GM12875 (cell line): ENCODE data around the gene MEGF11.

Experiments
- H3K4me3 ChIP-seq: one replicate; pipeline ENCODE4 v1.5.1; 2011; ENCODE audit warnings: low read depth, low read length, control low read depth
- CTCF ChIP-seq: IDR thresholded peaks from 2 replicates; pipeline ENCODE4 v1.5.1; 2011; ENCODE audit warnings: low read depth, mild to moderate bottlenecking, control low read depth, inconsistent platforms, low read length, moderate library complexity, borderline replicate concordance; ENCODE audit not compliant: insufficient read depth

The MEGF11 gene

DNA sequence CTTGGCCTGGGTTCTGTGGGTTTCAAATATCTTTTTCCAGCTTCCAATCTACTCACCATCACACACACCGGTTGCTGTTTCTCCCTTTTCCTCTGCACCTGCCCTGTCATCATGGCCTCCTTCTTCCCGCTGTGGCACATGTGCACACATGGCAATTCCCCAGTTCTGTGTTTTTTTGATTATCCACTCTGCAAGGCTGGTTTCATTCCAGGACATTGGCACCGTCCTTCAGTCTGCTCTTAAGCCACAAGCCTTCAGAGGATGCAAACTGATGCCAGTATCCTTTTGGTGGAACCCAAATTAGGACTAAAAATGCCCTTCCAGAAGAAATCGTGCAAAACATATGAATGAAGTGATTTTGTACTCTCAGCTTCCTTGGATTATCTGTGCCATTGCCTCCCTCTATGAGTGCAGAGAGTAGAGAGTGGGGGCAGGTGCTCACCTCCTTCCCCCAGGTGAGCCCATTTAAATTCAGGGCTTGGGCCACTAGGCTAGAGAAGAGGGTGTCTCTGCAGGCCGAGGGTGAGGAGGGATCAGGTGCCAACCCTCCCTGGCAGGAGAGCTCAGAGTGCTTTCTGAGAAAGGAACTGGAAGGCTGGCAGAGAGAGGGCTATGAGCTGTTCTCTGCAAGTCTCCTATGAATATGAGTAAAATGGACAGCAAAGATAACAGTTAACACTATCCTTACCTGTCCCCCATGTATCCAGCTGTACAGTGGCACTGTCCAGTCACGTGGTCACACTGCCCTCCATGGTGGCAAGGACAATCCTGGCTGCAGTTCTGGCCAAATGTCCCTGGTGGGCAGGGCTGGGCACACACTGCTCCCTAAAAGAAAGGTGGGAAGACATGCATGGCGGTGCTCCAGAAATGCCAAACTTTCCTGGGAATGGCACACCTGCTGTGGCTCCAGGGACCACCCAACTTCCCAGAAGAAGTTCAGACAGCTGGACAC lies 283.4 kb downstream of the MEGF11 start:
- TF ChIP-seq CTCF, result no peak
- H3K4me3 ChIP-seq, result no peak overlapping the region

GRCh38 chr15:65968511-65968910 lies 285.0 kb downstream of the MEGF11 start:
- H3K4me3 ChIP-seq, result no peak overlapping the region
- TF ChIP-seq CTCF, result no peak

DNA sequence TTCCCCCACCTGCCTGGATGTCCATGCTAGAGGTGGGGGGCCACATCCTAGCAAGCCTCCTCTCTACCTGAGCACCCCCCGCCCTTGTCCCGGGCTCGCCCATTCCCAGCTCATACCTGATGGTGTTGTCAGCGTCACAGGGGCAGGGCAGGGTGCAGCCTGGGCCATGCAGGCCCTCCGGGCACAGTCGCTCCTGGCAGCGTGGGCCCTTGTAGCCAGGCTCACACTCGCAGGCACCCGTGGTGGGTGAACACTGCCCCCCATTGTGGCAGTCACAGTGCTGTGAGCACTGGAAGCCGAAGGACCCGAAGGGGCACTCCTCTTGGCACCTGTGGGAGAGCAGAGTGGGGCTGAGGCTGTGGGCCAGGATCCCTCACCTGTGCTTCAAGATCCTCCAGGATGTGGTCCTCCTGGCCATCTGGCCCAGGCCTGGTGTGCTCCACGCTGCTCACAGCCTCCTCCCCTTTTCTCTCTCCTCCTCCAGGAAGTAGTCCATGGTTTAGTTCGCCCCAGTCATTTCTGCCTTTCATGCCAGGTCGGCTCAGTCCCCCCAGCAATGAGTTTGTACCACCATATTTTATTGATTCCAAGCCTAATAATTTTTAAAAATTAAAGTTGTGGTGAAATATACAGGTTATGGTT lies 288.6 kb downstream of the MEGF11 start:
- TF ChIP-seq CTCF, result no peak
- H3K4me3 ChIP-seq, result no peak overlapping the region

DNA sequence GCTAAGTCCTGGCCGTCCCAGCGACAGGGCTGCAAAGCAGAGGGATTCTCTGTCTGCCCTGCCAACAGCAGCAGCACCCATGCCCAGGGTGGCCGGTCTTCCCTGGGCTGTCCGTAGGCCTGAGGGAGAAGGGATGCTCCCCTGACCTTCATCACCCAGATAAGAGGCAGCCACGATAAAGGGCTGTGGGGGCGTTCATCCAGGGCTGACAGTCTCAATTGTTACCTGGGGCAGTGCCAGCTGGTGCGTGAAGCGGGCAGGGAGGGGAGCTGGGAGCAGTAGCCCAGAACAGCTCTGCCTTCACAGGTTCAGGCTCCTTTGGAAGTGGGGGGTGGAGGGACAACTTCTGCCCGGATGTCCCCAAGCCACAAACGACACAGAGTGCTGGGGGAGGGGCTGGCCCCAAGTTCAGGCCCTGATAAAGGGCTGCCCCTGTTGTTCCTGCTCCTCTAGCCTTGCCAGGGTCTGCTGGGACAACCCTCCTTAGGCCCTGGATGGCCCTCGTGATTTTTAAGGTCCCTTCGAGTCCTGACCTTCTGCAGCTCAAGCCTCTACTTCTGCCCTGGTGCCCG lies 289.6 kb downstream of the MEGF11 start:
- no peak overlapping the region for H3K4me3 ChIP-seq
- TF ChIP-seq CTCF, result no peak

DNA sequence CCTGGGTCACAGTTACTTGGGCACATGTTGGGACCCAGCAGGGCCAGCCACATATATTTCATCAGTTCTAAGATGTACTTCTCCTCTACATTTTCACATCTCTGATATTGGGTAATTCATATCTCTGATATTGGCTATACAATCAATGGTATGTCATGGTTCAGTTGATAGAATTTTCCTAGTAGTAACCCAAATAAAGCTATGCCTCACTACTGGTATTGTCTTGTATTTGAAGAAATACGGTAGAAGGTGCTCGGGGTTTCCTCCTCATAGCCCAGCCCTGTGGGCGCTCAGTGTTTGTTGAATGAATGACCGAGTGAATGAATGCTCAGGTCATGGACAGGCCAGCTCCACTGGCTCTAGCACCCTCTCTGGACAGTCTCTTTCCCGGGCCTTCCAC lies 290.2 kb downstream of the MEGF11 start:
- TF ChIP-seq CTCF, result no peak
- H3K4me3 ChIP-seq, result no peak overlapping the region

GRCh38 chr15:65962187-65962586 lies 291.4 kb downstream of the MEGF11 start:
- H3K4me3 ChIP-seq, result no peak overlapping the region
- no peak for TF ChIP-seq CTCF
